Rectal smooth muscle tissue (tissue), 1 donor: ENCODE measurements around the gene CACNB1.

Experiments
- H3K27ac ChIP-seq: one replicate; pipeline ENCODE4 v1.7.0; 2013; ENCODE audit warnings: low read depth, low read length, inconsistent platforms
- H3K27me3 ChIP-seq: one replicate; pipeline ENCODE4 v1.7.0; 2013; ENCODE audit warnings: low read length; ENCODE audit not compliant: control insufficient read depth, insufficient read depth
- H3K36me3 ChIP-seq: one replicate; pipeline ENCODE4 v1.7.0; 2013; ENCODE audit warnings: low read length; ENCODE audit not compliant: control insufficient read depth, insufficient read depth
- H3K4me1 ChIP-seq: one replicate; pipeline ENCODE4 v1.7.0; 2013; ENCODE audit warnings: low read length; ENCODE audit not compliant: control insufficient read depth, insufficient read depth
- H3K4me3 ChIP-seq: one replicate; pipeline ENCODE4 v1.7.0; 2013; ENCODE audit warnings: low read length
- H3K9ac ChIP-seq: one replicate; pipeline ENCODE4 v1.7.0; 2013; ENCODE audit warnings: low read length

Gene CACNB1

DNA sequence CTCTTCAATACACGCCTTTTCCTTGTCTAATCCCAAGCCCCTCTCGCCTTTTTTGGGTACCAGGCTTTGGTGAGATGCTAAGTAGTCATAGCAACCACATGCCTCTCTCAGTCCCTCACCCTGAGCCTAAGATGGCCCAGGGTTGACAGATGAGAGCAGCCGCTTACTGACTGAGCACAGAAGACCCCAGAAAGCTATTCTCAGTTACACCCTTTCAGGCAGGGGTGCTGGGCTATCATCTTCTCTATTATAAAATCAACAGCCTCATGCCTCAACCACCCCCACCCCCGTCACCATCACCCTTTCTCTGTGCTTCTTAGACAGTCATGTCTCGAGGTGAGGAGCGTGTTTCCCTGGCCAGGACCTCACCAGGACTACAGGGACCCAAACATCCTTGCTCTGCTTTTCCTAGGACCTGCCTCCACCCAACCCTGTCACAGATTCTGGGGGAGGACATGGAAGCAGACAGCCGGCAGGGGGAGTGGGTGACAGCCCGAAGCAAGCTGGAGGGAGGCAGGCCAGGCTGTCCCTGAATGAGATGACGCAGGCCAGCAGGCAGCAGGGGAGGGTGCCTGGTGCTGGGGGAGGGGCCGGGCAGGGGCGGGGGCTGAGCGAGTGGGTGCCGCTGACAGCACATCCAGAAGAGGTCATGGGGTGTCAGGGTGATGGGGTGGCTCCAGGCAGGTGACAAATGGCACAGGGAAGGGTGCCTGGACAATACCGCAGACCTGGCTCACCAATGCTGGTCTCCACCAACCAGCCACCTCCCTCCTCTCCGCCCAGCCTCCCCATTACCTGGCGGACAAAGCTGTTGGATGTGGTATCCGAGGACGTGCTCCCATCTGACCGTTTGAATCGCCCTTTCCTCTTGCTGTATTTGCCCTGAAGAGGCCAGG is 3.1 kb downstream of the CACNB1 start:
- Histone ChIP-seq H3K4me1 (peaks cover 3% of the 10 kb centered on the region), H3K36me3 (peaks cover 18% of the 10 kb centered on the region), H3K27me3 (no peaks in the 10 kb centered on the region), H3K27ac (no peak overlapping the region), H3K4me3 (no peak overlapping the region), H3K9ac (no peak overlapping the region)

DNA sequence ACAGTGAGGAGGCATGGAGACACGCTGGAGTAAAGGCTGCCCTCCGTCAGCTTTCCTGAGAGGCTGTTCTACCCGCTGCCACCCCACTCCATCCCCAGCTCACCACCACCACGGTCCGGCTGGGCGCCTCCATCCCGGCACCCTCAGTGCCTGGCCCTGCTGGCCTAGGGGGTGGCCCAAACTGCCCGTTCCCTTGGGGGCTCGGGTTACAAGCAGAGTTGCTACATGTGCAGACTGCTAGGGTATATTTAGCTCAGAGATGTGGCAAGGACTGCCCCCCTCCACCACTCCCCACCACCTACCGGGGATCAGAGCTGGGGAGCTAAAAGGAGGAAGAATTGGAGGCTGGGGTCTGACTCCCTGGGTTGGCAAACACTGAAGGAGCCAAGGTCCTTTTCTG is 4.1 kb downstream of the CACNB1 start:
- Histone ChIP-seq H3K4me3 (no peak overlapping the region), H3K27ac (no peak overlapping the region), H3K27me3 (no peaks in the 10 kb centered on the region), H3K36me3 (peaks cover 18% of the 10 kb centered on the region), H3K4me1 (peaks cover 3% of the 10 kb centered on the region), H3K9ac (no peak overlapping the region)

DNA sequence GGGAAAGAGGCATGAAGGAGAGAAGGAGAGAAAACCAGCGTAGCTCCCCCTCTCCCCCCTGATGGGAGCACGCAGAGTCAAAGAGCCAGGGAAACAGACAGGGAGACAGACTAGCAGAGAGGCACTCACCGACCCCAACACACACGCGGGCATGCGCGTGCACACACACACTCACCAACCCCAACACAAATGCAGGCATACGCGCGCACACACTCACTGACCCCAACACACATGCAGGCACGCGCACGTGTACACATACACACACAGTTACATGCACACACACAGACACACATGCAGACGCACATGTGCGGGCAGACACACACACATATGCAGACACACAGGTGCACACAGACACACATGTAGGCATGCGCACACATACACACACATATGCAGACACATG is 4.6 kb downstream of the CACNB1 start:
- Histone ChIP-seq H3K4me1 (peaks cover 3% of the 10 kb centered on the region), H3K27ac (no peak overlapping the region), H3K4me3 (no peak overlapping the region), H3K27me3 (no peaks in the 10 kb centered on the region), H3K36me3 (peaks cover 18% of the 10 kb centered on the region), H3K9ac (no peak overlapping the region)

DNA sequence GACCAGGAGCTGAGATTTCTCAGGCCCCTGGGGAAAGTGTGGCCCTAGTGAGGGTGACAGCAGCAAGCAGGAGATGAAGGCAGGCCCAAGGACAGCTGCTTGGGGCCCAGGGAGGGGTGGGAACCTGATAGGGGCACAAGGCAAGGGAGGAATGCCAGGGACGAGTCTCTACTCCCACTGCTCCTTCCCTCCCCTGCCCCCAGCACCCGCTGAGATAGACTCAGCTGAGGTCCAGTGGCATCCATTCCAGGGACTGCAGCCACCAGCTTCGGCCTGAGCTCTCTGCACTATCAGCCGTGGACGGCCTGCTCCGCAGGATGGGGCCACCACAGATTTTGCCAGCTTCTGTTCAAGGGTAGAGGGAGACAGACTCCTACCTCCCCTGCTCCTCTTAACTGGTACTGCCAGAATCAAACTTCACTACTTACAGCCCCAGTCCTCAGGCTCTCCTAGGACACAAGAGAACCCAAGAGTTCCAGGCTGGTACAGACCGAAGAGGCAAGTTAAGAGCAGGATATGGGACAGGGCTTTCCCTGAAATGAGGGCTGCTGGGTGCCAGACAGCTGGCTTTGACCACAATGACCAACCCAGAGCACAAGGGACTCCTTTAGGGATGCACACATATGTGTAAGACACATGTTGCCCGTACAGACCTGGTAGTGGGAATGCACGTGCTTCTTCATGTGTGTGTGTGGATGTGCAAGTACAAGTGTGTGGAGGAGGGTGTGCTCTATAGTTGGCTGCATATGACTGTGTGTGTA is 5.5 kb downstream of the CACNB1 start:
- Histone ChIP-seq H3K9ac (no peak overlapping the region), H3K4me1 (peaks cover 3% of the 10 kb centered on the region), H3K4me3 (no peak overlapping the region), H3K27me3 (no peaks in the 10 kb centered on the region), H3K36me3 (peaks cover 18% of the 10 kb centered on the region), H3K27ac (no peak overlapping the region)

DNA sequence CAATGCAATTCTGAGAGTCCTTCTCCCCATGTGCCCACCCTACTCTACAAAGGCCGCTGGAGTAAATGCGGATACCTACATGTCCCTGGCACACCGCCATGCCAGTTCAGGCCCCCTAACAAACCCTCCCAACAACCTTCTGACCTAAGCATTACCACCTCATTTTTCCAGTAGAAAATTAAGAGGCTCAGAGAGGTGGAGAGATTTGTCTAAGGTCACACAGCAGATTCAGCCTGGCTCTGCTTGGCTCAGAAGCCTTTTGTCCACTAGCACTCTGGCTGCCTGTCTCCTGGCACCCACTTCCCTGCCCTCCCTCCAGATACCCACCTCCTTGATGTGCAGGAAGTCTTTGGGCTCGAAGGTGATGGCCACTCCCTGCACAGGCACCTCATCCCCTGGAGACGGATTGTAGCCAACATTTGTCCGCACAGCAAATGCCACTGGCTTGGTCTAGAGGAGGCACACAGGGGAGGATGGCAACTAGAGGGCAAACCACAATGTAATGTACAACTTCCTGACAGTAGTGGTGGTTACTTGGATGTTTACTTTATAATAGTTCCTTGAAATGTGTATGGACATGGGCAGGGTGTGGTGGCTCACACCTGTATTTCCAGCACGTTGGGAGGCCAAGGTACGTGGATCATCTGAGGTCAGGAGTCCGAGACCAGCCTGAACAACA is 10.2 kb downstream of the CACNB1 start:
- Histone ChIP-seq H3K4me1 (no peaks in the 10 kb centered on the region), H3K36me3 (peaks cover 9% of the 10 kb centered on the region), H3K27ac (no peak overlapping the region), H3K4me3 (no peak overlapping the region), H3K27me3 (no peaks in the 10 kb centered on the region), H3K9ac (no peak overlapping the region)

DNA sequence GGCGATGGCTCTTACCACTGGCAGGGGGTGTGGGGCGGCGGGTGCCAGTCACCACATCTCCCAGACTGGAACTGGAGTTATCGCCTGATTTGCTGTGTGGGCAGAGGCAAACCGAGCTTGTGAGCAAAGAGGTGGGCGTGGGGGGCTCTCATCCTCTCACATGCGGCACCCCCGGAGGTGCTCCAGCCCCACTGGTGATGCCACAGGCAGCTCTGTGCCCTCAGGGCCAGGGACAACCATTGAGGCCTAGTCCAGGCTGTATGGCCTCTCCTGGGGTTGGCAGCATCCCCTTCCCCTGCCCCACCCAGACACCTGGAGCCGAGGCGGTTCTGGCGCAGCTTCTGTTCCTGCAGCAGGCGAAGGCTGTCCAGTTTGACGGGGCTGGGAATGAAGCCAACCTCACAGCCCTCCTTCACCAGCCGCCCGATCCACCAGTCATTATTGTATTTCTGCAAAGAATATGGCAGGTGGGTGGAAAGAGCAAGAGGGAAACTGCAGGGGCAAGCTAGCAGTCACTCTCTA is 10.9 kb downstream of the CACNB1 start:
- no peak overlapping the region for H3K27ac ChIP-seq
- H3K27me3 ChIP-seq: no peaks in the 10 kb centered on the region
- peaks cover 3% of the 10 kb centered on the region for H3K36me3 ChIP-seq
- H3K4me3 ChIP-seq: no peak overlapping the region
- H3K9ac ChIP-seq: no peak overlapping the region
- no peaks in the 10 kb centered on the region for H3K4me1 ChIP-seq

DNA sequence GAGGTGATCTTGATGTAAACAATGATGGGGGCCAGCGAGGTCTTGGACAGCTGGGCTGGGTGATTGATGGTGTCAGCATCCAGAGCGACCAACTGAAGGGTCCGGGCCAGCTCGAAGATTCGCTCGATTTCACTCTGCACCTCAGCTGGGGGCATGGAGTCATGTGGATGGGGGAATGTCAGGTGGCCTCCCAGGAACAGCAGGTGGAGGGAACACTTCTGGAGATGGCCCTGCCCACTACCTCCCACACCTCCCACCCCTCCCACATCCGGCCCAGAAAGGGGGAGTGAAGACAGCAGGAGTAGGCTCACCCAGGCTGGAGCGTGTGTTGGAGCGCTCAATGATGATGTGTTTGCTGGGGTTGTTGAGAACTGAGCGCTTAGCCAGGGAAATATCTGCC is 13.7 kb downstream of the CACNB1 start:
- H3K4me3 ChIP-seq: no peak overlapping the region
- H3K4me1 ChIP-seq: no peaks in the 10 kb centered on the region
- H3K27ac ChIP-seq: no peak overlapping the region
- no peaks in the 10 kb centered on the region for H3K27me3 ChIP-seq
- H3K36me3 ChIP-seq: peaks cover 3% of the 10 kb centered on the region
- H3K9ac ChIP-seq: no peak overlapping the region

DNA sequence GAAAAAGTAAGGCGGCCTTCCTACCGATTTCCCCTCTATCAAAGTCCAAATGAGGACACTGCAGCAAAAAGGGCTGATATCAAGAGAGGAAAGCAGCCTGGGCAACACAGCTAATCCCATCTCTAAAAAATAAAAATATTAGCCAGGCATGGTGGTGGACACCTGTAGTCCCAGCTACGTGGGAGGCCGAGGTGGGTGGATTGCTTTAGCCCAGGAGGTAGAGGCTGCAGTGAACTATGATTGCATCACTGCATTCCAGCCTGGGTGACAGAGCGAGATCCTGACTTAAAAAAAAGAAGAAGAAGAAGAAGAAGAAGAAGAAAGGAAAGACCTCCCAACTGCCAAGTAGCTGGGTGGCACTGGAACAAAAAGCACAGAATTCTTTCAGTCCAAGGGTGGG is 14.4 kb downstream of the CACNB1 start:
- H3K27ac ChIP-seq: no peak overlapping the region
- H3K27me3 ChIP-seq: no peaks in the 10 kb centered on the region
- H3K36me3 ChIP-seq: peaks cover 3% of the 10 kb centered on the region
- H3K4me1 ChIP-seq: no peaks in the 10 kb centered on the region
- H3K4me3 ChIP-seq: no peak overlapping the region
- H3K9ac ChIP-seq: no peak overlapping the region

DNA sequence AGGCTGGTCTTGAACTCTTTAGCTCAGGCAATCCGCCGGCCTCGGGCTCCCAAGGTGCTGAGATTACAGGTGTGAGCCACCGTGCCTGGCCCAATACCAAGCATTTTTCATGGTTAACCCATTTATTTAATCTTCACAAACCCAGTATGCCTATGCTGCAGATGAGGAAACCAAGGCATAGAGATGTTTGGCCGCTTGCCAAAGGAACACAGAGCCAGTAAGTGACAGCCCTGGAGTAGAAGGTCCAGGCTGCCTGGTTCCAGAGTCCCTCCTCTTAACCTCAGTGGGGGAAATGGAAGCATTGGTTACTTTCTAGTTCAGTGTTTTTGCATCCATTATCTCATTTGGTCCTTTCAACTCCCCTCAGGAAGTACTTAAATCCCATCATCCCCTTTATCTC is 16.2 kb downstream of the CACNB1 start:
- H3K36me3 ChIP-seq: peaks cover 8% of the 10 kb centered on the region
- H3K4me3 ChIP-seq: no peak overlapping the region
- H3K4me1 ChIP-seq: no peaks in the 10 kb centered on the region
- no peak overlapping the region for H3K9ac ChIP-seq
- H3K27ac ChIP-seq: no peak overlapping the region
- no peaks in the 10 kb centered on the region for H3K27me3 ChIP-seq

DNA sequence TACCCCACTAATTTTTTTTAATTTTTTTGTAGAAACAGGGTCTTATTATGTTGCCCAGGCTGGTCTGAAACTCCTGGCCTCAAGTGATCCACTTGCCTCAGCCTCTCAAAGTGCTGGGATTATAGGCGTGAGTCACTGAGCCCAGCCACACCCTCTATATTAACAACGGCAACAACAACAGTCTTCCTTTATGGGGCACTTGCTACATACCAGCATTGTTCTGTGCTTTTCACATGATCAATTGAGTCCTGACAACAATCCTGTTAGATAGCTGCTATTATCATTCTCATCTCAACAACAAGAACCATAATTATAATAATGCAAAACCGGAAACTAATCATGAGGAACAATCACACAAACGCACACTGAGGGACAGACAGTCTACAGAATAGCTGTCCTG is 18.9 kb downstream of the CACNB1 start:
- peaks cover 8% of the 10 kb centered on the region for H3K36me3 ChIP-seq
- H3K27me3 ChIP-seq: no peaks in the 10 kb centered on the region
- H3K4me3 ChIP-seq: no peak overlapping the region
- no peak overlapping the region for H3K9ac ChIP-seq
- H3K4me1 ChIP-seq: no peaks in the 10 kb centered on the region
- no peak overlapping the region for H3K27ac ChIP-seq

DNA sequence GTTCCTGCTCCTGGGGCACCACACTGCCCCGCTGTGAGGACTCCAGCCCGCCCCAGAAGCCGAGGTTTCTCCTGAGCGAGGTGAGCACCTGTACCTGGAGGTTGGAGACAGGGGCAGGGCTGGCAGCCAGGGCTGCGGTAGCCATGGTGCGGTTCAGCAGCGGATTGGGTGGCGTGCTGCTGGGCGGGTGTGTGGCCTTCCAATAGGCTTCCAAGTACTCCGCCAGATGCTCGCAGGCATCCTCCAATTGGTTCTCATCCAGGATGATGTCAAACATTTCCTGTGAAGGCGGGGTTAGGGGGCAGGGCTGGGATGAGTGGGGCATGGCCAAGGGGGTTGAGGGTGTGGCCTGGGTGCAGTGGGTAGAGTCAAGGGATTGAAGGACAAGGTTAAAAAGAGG is 20.2 kb downstream of the CACNB1 start:
- no peak overlapping the region for H3K27ac ChIP-seq
- H3K36me3 ChIP-seq: peaks cover 5% of the 10 kb centered on the region
- no peak overlapping the region for H3K4me3 ChIP-seq
- no peaks in the 10 kb centered on the region for H3K27me3 ChIP-seq
- H3K4me1 ChIP-seq: no peaks in the 10 kb centered on the region
- H3K9ac ChIP-seq: no peak overlapping the region

DNA sequence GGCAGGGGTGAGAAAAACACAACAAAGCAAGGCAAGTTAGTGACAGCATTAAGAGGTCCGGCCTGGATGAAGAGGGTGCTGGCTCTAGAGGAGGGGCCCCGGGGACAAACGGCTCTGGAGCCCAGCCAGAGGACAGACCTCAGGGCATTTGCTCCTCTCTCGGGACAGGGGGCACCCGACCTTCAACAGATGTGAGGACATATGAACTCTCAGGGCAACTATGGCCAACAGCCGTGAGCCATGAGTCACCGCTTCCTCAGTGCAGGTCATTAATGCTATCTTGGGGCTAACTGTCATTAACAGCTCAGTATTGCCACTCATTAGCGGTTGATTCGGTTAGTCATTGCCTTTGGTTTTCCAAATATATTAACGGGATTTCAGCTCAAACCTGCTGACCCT is 21.8 kb downstream of the CACNB1 start:
- H3K9ac ChIP-seq: no peak overlapping the region

More for the DNA sequence above, 21.8 kb downstream of the CACNB1 start:
- Histone ChIP-seq H3K27ac (no peak overlapping the region), H3K4me3 (no peak overlapping the region), H3K4me1 (no peaks in the 10 kb centered on the region), H3K27me3 (no peaks in the 10 kb centered on the region), H3K36me3 (peaks cover 5% of the 10 kb centered on the region)
